GM18498 (cell line): Measurements from ENCODE around the gene ABCC3.
A peak's percentile ranks its signal among the peaks of the same experiment; 100 is the strongest.
"Not testable (repeated sequence)": the region's sequence is repeated elsewhere in the genome, so short reads cannot be mapped to it uniquely, and the experiment has no call there.

Experiments
- ATAC-seq: cut with Tn5 transposase; IDR thresholded peaks from one replicate; pipeline ENCODE4 v1.9.1; 2021; ENCODE audit warnings: mild to moderate bottlenecking, moderate library complexity; ENCODE audit not compliant: unreplicated experiment

Gene ABCC3

DNA sequence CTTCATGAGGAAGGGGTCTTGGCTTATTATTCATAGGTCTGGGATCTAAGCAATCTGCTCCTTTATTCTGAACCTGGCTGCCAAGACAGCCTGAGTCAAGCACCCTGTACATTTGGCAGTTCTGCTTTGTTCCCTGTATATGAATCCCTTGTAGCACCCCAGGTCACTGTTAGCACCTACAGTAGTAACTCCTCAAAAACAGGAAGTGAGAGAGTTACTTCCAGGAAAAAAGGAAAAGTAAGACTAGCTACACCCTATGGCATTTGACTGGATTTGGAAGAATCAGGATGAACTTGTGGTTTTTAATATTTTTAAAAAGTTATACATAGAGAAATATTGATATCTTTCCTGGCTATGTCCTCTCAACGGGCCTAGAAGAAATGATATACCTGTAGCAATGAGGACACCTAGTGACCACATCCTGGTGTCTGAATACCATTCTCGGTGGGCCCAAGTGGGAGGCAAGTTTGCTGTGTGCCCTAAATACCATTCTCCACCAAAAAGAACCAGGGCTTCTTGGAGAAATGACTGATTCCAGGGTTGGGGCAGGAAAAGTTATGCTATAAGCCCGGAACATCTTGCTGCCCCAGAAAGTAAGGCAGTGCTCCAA lies 63.1 kb downstream of the ABCC3 start:
- ATAC-seq, result no peak

DNA sequence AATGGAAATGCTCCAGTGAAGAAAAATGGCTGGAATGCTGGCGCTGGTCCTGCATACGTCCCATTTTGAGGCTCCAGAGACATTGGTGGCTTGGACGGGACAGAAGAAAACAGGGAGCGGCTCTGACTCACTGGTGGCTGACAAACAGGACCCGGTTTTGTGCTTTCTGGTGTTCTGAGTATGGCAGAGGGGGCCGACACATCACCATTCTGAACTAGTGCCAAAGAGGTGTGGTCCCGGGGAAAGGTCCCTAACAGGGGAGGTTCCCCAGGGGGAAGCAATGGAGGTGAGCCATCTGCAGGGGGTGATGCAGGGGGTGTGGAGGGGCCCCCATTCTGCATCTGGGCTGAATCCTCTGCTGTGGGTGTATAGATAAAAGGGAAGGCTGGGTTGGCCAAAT lies 64.7 kb downstream of the ABCC3 start:
- no peak for ATAC-seq

DNA sequence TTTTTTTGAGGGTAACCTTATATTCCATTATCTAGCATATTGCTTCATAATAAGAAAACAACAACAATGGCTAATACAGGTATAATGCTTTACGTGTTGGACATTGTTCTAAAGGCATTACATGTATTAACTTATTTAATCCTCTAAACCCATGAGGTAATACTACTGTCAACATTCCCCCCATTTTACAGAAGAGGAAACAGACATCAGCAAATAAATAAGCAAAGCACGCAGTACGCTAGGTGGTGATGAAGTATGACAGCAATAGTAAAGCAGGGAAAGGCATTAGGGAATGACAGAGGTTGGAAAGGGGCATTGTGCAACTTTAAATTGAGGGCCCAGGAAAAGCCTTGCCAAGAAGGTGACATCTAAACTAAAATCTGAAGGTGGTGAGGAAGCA lies 68.5 kb downstream of the ABCC3 start:
- ATAC-seq, result no peak

DNA sequence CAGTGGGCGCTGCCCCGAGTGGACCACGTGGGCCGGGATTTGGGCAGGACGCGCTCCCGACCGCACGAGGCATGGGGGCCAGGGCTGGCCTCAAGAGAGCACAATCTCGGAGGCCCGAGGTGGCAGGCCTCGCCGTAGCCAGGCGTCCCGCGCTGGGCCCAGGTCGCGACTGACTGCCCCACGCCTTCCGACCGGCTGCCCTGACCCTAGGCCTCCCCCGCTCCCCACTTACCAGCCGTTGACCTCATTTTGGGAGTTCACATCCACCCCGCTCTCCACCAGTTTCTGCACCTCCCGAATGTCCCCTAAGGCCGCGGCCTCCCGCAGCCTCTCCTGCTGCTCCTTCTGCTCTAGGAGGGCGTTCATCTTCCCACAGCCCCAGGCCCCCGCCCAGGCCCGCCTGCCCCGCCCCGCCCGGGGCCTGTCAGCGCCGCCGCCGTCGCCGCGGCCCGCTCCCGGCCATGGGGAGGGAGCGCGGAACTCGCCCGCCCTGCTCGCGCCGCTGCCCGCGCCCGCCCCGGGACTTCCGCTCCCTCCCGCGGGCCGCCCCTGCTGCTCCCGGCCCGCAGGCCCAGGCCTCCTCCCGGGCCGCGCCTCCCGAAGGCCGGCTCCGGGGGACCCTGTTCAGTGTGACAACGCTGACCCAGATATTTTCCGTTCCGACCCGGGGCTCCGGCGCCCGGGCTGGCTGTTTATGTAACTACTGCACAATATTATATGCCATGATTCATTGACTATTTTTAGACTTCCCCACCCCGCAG lies 72.8 kb downstream of the ABCC3 start, which contains the start of gene ANKRD40:
Gene ANKRD40, minus strand, starts transcription at position 626 of the 761 bp plus-strand sequence. Its CDS starts 260 bp downstream, at position 366.
- ATAC-seq, result peak; percentile 81

DNA sequence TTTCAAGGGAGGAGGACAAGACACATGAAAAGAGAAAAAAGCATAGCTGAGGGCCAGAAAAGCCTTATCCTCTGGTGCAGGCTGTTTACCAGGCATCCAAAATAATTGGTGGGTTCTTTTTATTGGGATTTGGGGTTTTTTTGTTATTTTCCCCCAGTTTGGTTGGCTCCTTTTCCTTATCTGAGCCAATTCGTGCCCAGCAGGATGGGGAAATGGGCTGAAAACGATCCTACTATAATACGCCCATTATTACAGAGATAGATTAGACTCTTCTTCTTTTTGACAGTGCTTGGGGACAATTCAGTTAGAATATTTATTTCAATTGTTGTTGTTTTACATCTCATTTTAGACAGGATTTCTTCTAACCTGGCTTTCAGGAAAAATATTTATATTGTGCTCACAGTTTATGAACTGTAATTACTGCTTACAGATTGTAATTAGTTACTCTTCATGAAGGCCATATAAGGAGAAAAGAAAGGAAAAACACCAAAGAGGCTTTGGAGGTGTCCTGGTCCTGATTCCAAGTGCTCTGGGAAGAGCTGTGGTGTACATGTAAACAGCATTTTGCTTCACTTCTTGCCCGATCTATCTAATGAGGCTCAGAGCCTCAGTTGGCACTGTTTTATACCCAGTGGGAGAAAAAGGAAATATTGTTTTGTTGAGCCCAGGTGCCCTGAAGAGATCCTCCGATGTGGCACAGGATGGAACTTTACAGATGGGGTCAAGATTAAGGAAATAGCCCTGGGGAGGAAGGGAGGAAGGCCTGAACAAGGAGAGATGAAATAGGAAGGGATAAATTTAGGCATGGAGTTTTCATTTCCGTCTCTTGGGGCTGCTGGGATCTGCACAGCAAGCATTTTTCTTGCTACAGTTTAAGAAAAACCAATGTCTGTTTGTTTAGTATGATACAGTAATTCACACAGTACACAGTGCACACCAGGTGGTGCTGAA lies 73.6 kb downstream of the ABCC3 start:
- ATAC-seq, result no peak

DNA sequence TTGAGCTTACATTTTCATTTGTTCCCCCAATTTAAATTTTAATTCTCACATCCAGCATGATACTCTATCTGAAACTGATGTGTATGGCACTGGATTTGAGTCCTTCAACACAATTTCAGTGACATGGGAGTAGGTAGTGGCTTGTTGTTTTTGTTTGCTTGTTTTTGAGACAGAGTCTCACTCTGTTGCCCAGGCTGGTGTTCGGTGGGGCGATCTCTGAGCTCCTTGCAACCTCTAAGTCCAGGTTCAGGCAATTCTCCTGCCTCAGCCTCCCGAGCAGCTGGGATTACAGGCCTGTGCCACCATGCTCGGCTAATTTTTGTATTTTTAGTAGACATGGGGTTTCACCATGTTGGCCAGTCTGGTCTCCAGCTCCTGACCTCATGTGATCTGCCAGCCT lies 74.4 kb downstream of the ABCC3 start:
- not testable (repeated sequence) for ATAC-seq

DNA sequence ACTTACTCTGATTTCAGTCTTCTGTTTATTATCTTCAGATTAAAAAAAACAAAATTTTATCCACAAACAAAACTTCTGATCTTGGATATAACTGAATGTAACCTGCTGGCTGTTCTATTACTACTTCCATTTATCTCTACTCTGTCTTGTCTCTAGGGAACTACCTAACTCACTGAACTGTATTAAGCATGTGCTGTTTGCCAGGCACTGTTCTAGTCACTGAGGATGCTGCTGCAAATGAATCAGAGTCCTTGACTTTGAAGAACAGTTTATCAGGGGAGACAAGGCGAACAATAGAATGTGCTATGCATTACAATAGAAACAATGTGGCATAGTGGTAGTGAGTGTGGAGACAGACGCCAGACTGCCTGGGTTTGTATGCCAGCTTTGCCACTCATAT lies 75.3 kb downstream of the ABCC3 start:
- no peak for ATAC-seq

DNA sequence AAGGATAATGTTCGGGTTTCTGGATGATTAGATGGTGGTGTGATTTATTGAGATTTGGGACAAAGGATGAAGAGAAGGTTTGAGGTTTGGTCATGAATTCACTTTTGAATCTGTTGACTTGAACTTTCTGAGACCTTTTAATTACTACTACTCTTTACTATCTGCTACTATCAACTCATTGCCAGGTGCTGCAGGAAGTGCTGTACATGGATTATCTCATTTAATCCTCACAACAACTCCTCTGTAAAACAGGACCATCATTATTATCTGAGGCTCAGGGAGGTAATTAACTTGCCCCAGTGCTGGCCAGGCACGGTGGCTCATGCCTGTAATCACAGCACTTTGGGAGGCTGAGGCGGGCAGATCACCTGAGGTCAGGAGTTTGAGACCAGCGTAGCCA lies 76.0 kb downstream of the ABCC3 start:
- ATAC-seq, result no peak

DNA sequence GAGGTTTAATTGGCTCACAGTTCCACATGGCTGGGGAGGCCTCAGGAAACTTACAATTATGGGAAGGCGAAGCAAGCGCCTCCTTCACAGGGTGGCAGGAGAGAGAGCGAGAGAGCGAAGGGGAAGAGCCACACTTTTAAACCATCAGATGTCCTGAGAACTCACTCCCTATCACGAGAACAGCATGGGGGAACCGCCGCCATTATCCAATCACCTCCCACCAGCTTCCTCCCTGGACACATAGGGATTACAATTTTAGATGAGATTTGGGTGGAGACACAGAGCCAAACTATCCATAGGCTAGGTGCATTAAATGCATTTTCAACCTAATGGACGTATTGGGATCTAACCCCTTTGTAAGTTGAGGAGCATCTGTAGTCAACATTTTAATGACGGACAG lies 78.0 kb downstream of the ABCC3 start:
- no peak for ATAC-seq

DNA sequence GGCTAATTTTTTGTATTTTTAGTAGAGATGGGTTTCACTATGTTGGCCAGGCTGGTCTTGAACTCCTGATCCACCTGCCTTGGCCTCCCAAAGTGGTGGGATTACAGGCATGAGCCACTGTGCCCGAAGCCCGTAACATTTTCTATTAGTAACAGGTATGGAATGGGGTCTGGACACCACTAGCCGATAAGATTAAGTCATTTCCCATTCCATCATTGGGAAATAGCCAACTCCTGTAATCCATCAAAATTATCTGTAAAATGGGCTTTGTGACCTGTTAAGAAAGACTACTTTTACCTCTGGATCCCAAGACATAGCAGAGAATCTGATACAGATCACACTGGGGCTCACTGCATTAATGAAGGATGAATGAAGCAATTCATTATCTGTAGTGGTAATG lies 80.8 kb downstream of the ABCC3 start:
- no peak for ATAC-seq

DNA sequence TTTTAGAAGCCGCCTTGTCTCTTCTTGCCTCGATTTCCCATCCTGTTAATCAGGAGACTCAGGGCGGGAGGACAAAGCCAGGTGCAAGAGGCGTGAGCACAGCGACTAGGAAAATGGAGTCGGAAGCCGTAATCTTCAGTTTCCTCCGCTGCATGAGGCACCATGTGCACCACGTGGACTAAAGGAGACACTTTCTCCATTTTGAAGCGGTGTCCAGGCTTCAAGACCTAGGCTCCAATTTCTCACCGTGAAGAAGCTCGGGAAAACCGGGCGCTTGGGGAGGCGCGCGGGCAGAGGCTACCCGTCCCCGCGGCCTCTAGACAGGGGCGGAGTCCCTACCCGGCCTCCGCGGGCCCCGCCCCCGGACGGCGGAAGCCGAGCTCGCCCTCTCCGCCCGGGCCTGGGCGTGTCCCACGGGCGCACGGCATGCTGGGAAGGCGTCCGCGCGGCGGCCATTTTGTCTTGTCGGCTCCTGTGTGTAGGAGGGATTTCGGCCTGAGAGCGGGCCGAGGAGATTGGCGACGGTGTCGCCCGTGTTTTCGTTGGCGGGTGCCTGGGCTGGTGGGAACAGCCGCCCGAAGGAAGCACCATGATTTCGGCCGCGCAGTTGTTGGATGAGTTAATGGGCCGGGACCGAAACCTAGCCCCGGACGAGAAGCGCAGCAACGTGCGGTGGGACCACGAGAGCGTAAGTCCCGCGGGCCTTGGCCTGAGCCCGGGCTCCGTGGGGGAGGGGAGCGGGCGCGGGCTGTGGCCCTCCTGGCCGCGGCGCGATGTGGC lies 84.7 kb downstream of the ABCC3 start, which contains the start of gene LUC7L3:
Gene LUC7L3, plus strand, starts transcription at position 460 of the 780 bp plus-strand sequence. Its CDS starts 130 bp downstream, at position 590.
- ATAC-seq, result peak; percentile 90

DNA sequence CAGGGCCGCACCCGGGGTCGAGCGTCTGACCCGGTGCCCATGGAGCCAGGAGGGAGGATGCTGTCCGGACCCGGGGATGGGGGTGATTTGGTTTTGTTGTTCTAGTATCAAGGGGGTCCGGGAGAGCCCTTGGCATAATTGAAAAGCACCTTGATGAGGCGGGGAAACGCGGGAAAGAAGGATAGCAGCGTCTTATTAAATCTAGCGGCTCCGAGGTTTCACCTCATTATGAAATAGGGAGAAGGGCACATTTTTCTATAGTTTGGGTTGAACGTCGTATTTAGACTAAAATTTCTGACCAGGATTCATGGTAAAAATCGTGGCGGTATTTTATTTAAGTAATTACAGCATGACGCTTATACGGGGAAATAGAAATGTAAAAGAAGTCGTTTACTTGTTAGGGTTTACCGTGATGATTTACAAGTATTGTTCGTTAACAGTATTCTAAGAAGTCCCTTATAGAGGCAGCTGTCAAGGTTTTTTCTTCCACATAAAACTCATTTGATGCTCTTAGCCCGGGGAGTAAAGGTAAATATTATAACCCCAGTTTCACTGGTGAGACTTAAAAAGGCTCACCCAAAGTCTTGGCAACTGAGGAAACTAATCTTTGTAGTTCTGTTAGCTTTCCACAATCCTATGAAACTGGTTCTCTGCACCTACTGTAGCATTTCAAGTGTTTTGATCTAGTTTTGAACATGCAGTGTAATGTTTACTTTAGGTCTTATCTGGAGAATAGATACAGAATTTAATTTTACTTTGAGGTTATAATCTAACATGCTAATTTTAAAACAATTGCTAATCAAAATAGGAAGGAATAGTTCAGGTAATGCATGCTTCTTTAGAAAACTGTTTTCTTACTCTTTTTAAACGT lies 85.5 kb downstream of the ABCC3 start:
- no peak for ATAC-seq

DNA sequence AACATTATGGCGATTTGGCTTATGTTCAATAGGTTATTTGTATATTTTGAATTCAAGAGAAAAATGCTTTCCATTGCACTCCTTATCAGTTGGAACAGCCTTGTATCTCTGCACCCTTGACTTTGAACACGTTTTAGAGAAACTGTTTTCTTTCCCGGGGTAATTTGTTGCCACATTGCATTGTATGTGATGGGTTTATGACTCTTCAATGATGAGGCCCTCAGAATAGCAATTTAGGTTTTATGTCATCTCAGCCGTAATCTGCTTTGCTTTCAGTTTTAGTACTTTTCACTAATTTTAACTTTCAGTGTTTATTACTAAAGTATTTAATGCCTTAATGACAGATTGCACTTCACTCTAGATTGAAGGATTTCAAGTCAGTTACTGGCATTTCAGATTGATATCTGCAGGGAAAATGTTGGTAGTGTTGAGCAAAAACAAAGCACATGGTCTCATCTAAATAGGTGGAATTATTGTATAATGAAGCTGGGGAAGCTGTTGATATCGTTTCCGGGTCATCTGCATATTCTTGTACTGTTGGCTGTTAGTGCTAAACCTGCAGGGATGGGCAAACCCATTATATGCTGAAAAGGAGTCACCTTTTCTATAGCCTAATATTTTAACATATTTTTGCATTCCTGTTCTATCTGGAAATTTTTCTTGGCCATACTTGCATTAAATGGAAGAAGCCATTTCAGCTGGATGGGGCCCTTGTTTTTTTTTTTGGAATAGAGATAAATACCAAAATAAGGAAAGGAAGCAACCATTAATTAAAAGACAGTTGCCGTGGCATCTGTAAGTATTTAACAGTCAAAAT lies 86.7 kb downstream of the ABCC3 start:
- no peak for ATAC-seq

DNA sequence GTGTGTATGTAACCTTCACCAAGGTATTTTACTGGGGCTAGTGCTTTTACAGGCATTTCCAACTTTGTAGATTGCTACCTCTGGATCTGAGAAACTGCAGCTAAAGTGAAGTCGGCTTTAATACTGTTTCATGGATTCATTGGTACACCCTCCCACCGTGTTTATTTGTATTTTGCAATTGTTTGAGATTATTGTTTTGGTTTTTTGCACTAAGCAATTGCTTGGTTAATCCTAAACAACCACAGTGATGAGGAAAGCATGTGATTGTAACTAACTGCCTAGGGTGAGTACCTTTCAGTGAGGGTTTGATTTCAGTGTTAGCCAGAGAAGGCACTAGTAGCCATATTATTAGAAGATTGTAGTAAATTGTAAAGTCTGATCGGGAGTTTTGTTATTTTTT lies 88.1 kb downstream of the ABCC3 start:
- no peak for ATAC-seq

DNA sequence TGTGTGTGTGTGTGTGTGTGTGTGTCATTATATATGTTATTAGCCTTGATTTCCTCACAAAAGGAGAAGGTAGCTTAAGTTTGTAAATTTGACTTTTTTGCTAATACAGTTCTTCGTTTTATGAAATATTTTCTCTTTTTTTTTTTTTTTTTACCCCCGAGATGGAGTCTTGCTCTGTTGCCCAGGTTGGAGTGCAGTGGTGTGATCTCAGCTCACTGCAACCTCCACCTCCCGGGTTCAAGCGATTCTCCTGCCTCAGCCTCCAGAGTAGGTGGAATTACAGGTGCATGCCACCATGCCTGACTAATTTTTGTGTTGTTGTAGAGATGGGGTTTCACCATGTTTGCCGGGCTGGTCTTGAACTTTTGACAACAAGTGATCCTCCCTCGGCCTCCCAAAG lies 89.9 kb downstream of the ABCC3 start:
- ATAC-seq, result not testable (repeated sequence)

DNA sequence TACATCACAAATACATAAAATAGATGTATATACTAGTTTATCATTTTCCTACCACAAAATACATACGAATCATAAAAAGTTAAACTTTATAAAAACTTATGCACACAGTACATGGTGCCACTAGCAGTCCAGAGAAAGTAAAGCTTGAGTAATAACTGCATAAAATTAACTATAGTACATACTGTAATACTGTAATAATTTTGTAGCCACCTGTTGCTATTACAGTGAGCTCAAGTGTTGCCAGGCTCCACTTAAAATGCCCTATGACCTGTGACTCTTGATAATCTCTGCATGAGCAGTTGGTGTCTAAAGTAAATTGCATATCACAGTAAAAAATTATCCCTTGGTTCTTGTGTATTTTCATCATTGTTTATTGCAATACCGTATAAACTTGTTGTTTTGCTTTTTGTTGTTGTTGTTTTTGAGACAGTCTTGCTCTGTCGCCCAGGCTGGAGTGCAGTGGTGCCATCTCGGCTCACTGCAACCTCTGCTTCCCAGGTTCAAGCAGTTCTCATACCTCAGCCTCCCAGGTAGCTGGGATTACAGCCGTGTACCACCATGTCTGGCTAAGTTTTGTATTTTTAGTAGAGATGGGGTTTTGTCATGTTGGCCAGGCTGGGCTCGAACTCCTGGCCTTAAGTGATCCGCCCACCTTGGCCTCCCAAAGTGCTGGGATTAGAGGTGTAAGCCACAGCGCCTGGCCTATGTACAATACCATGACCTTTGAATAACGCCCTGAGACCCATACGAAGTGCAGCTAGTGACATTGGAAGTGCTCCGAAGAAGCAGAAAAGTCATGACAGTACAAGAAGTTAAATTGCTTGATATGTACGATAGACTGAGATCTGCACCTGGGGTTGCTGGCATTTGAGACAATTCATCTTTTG lies 91.3 kb downstream of the ABCC3 start:
- ATAC-seq, result no peak

DNA sequence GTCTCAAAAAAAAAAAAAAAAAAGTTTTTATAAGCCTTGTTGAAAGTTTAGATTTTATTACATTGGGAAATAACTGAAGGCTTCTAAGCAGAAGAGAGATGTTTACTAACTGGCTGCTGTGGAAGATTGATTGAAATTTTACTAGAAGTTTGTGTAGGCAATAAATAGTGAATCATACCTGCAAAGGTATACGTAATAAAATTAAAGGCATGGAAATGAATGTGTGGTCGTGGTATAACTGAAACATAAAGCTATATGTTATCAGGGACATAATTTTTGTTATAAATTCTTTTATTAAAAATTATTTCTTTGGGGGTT lies 93.4 kb downstream of the ABCC3 start:
- no peak for ATAC-seq
